Measurements from ENCODE around the gene MRPS34. TPM values are rescaled to one million over a fixed set of nuclear protein-coding genes. Genes with fewer than 3 reads are reported as not detected.

The MRPS34 gene
- total RNA-seq, 1 donor from 2014 or later, result 60.4 TPM

- TF ChIP-seq CTCF (IDR thresholded peaks at IDR 0.05), result no peak
- Mint-ChIP-seq H3K36me3 (ENCODE audit: low read depth) (peaks cover 2% of the 10 kb centered on the region), H3K9me3 (ENCODE audit: low read depth) (no peaks in the 10 kb centered on the region), H3K4me3 (ENCODE audit: unreplicated experiment) (peak overlapping the region; percentile 19), H3K27ac (ENCODE audit: unreplicated experiment) (no peak overlapping the region), H3K27me3 (ENCODE audit: low read depth) (no peaks in the 10 kb centered on the region), H3K4me1 (ENCODE audit: low read depth) (peaks cover 23% of the 10 kb centered on the region)
- no peak for DNase-seq (ENCODE audit: low spot score)
Measured at GRCh38 chr16:1784977-1785845, 12.3 kb upstream of the MRPS34 start.

- H3K4me3 Mint-ChIP-seq (ENCODE audit: unreplicated experiment), result peak within 1 kb of the TSS; percentile 90
- no peaks in the 10 kb centered on the region for H3K9me3 Mint-ChIP-seq (ENCODE audit: low read depth)
- peaks cover 1% of the 10 kb centered on the region for H3K36me3 Mint-ChIP-seq (ENCODE audit: low read depth)
- TF ChIP-seq CTCF (IDR thresholded peaks at IDR 0.05), result no peak
- peaks cover 26% of the 10 kb centered on the region for H3K4me1 Mint-ChIP-seq (ENCODE audit: low read depth)
- peak; percentile 100 for DNase-seq (ENCODE audit: low spot score)
- no peaks in the 10 kb centered on the region for H3K27me3 Mint-ChIP-seq (ENCODE audit: low read depth)
- H3K27ac Mint-ChIP-seq (ENCODE audit: unreplicated experiment), result peak within 1 kb of the TSS; percentile 94
Measured at GRCh38 chr16:1782408-1783264, 9.7 kb upstream of the MRPS34 start, which contains the start of the genes NUBP2 and SPSB3. NUBP2 (plus strand) TSS chr16:1782960; CDS start chr16:1783021, 61 bp downstream. SPSB3 (minus strand) TSS chr16:1782571; CDS start chr16:1781483, 1,088 bp downstream.

- H3K4me1 Mint-ChIP-seq (ENCODE audit: low read depth), result peaks cover 26% of the 10 kb centered on the region
- TF ChIP-seq CTCF (IDR thresholded peaks at IDR 0.05), result peak; percentile 59
- H3K9me3 Mint-ChIP-seq (ENCODE audit: low read depth), result no peaks in the 10 kb centered on the region
- no peaks in the 10 kb centered on the region for H3K27me3 Mint-ChIP-seq (ENCODE audit: low read depth)
- peak; percentile 79 for DNase-seq (ENCODE audit: low spot score)
- H3K36me3 Mint-ChIP-seq (ENCODE audit: low read depth), result peaks cover 1% of the 10 kb centered on the region
- H3K27ac Mint-ChIP-seq (ENCODE audit: unreplicated experiment), result peak overlapping the region; percentile 94
- H3K4me3 Mint-ChIP-seq (ENCODE audit: unreplicated experiment), result peak overlapping the region; percentile 90
Measured at GRCh38 chr16:1781758-1782407, 8.9 kb upstream of the MRPS34 start.

GRCh38 chr16:1781254-1781653, 8.3 kb upstream of the MRPS34 start:
- Mint-ChIP-seq H3K4me3 (ENCODE audit: unreplicated experiment) (peak overlapping the region; percentile 90), H3K27ac (ENCODE audit: unreplicated experiment) (peak overlapping the region; percentile 94), H3K27me3 (ENCODE audit: low read depth) (no peaks in the 10 kb centered on the region), H3K9me3 (ENCODE audit: low read depth) (no peaks in the 10 kb centered on the region), H3K36me3 (ENCODE audit: low read depth) (peaks cover 3% of the 10 kb centered on the region), H3K4me1 (ENCODE audit: low read depth) (peaks cover 26% of the 10 kb centered on the region)
- TF ChIP-seq CTCF (IDR thresholded peaks at IDR 0.05), result no peak
- no peak for DNase-seq (ENCODE audit: low spot score)
